CD1c-positive myeloid dendritic cell (primary cell): ENCODE results near the gene KLHL14.
"Not testable (repeated sequence)": the region's sequence is repeated elsewhere in the genome, so short reads cannot be mapped to it uniquely, and the experiment has no call there.

Experiments used
- DNase-seq: peaks from one replicate; pipeline ENCODE4 v3.0.0-alpha.2; 2016; ENCODE audit errors: extremely low spot score

The KLHL14 gene

GRCh38 chr18:32717126-32717525 is 55.7 kb downstream of the KLHL14 start:
- no peak for DNase-seq

- DNase-seq, result peak; percentile 28
These were observed 58.2 kb downstream of the KLHL14 start for GRCh38 chr18:32714571-32715148.

GRCh38 chr18:32712860-32713259 is 60.0 kb downstream of the KLHL14 start:
- DNase-seq, result no peak

- no peak for DNase-seq
These were observed 61.0 kb downstream of the KLHL14 start for GRCh38 chr18:32711862-32712261.

GRCh38 chr18:32707586-32707985 is 65.2 kb downstream of the KLHL14 start:
- DNase-seq, result no peak

- DNase-seq, result no peak
These were observed 65.7 kb downstream of the KLHL14 start for GRCh38 chr18:32707147-32707546.

GRCh38 chr18:32701313-32701712 is 71.5 kb downstream of the KLHL14 start:
- DNase-seq, result no peak

GRCh38 chr18:32698153-32698552 is 74.7 kb downstream of the KLHL14 start:
- DNase-seq, result no peak

- DNase-seq, result no peak
These were observed 76.4 kb downstream of the KLHL14 start for GRCh38 chr18:32696376-32696775.

GRCh38 chr18:32695534-32695933 is 77.3 kb downstream of the KLHL14 start:
- DNase-seq, result no peak

GRCh38 chr18:32688821-32689220 is 84.0 kb downstream of the KLHL14 start:
- DNase-seq, result no peak

- no peak for DNase-seq
These were observed 87.9 kb downstream of the KLHL14 start for GRCh38 chr18:32684940-32685339.

GRCh38 chr18:32684096-32684495 is 88.7 kb downstream of the KLHL14 start:
- no peak for DNase-seq

- no peak for DNase-seq
These were observed 89.8 kb downstream of the KLHL14 start for GRCh38 chr18:32683044-32683443.

GRCh38 chr18:32677578-32677977 is 95.2 kb downstream of the KLHL14 start:
- no peak for DNase-seq

GRCh38 chr18:32674491-32674890 is 98.3 kb downstream of the KLHL14 start:
- no peak for DNase-seq

- DNase-seq, result no peak
These were observed 100.4 kb downstream of the KLHL14 start for GRCh38 chr18:32672398-32672797.

- no peak for DNase-seq
These were observed 102.1 kb downstream of the KLHL14 start for GRCh38 chr18:32670727-32671126.

GRCh38 chr18:32669549-32670165 is 103.2 kb downstream of the KLHL14 start:
- no peak for DNase-seq

- no peak for DNase-seq
These were observed 103.9 kb downstream of the KLHL14 start for GRCh38 chr18:32668956-32669355.

GRCh38 chr18:32661486-32662299 is 111.1 kb downstream of the KLHL14 start:
- DNase-seq, result no peak

GRCh38 chr18:32654507-32654906 is 118.3 kb downstream of the KLHL14 start:
- DNase-seq, result not testable (repeated sequence)

GRCh38 chr18:32637659-32638058 is 135.2 kb downstream of the KLHL14 start:
- DNase-seq, result not testable (repeated sequence)
